Right atrium auricular region (tissue), 2 donors: ENCODE results near the gene OXNAD1. TPM values are rescaled to one million over a fixed set of nuclear protein-coding genes. Genes with fewer than 3 reads are reported as not detected.

Source experiments
- DNase-seq: peaks from one replicate; pipeline ENCODE4 v3.0.0-alpha.2; 2019; ENCODE audit warnings: low spot score
- H3K27ac ChIP-seq, 2 donors: fragments of 200-600 bp; sonication (generic); 1 replicate in 1 of 2; 2 replicates in 1 of 2; pipeline ENCODE4 v1.5.1; 2016 to 2019
- H3K27me3 ChIP-seq, 2 donors: fragments of 200-600 bp; sonication (generic); one replicate each; pipeline versions ENCODE4 v1.5.1 to v1.6.0; 2017 to 2019
- H3K36me3 ChIP-seq: fragments of 200-600 bp; sonication (generic); one replicate; pipeline ENCODE4 v1.5.1; 2016
- H3K4me1 ChIP-seq, 2 donors: fragments of 200-600 bp; sonication (generic); one replicate each; pipeline versions ENCODE4 v1.5.1 to v1.6.0; 2017 to 2019
- H3K4me3 ChIP-seq, 2 donors: fragments of 200-600 bp; sonication (generic); 1 replicate in 1 of 2; 2 replicates in 1 of 2; pipeline ENCODE4 v1.5.1; 2017 to 2019; ENCODE audit warnings: mild to moderate bottlenecking in 1 of 2, moderate library complexity in 1 of 2
- H3K9me3 ChIP-seq, 2 donors: fragments of 200-600 bp; sonication (generic); one replicate each; pipeline ENCODE4 v1.5.1; 2019
- total RNA-seq, 2 donors: library from RNA; depleted of rRNA; stranded (reverse); fragments of >200 nt; gene quantifications; one replicate each; pipeline ENCODE4 v1.1.0, GENCODE V29; 2016
- TF ChIP-seq, protein P1 (sequence below), 2 donors: fragments of 200-600 bp; sonication (generic); IDR thresholded peaks; one replicate each; pipeline ENCODE4 v1.5.1; 2019; ENCODE audit warnings: antibody characterized with exemption in 2 of 2

Gene OXNAD1
- total RNA-seq, 2 donors from 2014 or later: 9.8 to 15.7 TPM

- TF ChIP-seq, protein P1, sequence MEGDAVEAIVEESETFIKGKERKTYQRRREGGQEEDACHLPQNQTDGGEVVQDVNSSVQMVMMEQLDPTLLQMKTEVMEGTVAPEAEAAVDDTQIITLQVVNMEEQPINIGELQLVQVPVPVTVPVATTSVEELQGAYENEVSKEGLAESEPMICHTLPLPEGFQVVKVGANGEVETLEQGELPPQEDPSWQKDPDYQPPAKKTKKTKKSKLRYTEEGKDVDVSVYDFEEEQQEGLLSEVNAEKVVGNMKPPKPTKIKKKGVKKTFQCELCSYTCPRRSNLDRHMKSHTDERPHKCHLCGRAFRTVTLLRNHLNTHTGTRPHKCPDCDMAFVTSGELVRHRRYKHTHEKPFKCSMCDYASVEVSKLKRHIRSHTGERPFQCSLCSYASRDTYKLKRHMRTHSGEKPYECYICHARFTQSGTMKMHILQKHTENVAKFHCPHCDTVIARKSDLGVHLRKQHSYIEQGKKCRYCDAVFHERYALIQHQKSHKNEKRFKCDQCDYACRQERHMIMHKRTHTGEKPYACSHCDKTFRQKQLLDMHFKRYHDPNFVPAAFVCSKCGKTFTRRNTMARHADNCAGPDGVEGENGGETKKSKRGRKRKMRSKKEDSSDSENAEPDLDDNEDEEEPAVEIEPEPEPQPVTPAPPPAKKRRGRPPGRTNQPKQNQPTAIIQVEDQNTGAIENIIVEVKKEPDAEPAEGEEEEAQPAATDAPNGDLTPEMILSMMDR (IDR thresholded peaks at IDR 0.05): no peak
- H3K36me3 ChIP-seq: peaks cover 36% of the 10 kb centered on the region
- no peaks in the 10 kb centered on the region for H3K9me3 ChIP-seq
- H3K27me3 ChIP-seq: no peaks in the 10 kb centered on the region
- H3K27ac ChIP-seq: no peak overlapping the region
- no peak overlapping the region for H3K4me3 ChIP-seq
- H3K4me1 ChIP-seq: peaks cover 0 to 14% of the 10 kb centered on the region in 2 donors
- no peak for DNase-seq
These were observed 50.6 kb downstream of the OXNAD1 start for GRCh38 chr3:16315623-16316022.

DNA sequence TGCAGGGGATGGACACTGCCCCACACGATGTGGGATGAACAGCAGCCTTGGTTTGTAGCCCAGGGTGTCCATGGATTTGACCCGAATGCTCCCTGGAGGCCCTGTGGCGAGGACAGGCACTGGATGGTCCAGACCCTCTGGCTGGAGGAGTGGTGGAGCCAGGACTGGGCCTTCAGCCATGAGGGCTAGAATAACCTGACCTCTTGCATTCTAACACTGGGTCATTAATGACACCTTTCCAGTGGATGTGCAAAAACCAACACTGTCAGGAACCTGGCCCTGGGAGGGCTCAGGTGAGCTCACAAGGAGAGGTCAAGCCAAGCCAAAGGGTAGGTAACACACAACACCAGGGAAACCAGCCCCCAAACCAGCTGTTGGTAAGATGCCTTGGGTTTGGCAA is 51.4 kb downstream of the OXNAD1 start:
- peaks cover 38% of the 10 kb centered on the region for H3K36me3 ChIP-seq
- H3K4me1 ChIP-seq: peaks cover 0 to 13% of the 10 kb centered on the region in 2 donors
- H3K27ac ChIP-seq: no peak overlapping the region
- no peak for DNase-seq
- H3K27me3 ChIP-seq: no peaks in the 10 kb centered on the region
- no peaks in the 10 kb centered on the region for H3K9me3 ChIP-seq
- TF ChIP-seq, protein P1 (IDR thresholded peaks at IDR 0.05): no peak
- H3K4me3 ChIP-seq: no peak overlapping the region

DNA sequence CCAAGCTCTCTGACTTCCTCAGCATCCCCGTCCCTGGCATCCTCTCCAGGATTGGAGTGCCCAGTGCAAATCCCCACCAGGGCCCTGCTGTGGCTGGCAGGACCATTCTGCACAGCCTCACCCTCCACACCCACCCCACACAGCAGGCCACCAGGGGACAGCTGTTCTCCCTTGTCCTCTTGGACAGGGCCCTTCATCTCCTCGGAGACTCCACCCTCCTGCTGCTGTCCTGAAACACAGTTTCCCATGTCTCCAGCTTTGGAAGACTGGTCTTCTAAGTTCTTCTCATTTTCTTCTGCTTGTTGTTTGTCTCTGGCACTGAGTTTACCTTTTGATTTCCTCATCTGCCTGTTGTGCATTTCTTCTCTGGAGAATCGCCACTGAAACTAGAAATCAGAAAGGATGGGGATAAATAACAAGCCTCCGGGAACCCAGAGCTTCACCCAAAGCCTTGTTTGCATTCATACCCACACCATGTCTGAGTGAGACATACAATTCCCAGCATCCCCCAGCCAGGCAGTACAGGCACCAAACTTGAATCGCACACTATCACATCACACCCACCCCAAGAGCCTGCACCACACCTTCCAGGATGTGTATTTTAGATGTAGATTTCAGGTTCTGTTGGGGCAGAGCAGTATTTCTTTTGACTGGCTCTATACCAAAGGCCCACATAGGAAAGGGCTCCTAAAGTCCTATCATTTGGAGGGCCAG is 52.0 kb downstream of the OXNAD1 start:
- H3K4me1 ChIP-seq: peaks cover 0 to 7% of the 10 kb centered on the region in 2 donors
- TF ChIP-seq, protein P1 (IDR thresholded peaks at IDR 0.05): no peak
- no peak overlapping the region for H3K27ac ChIP-seq
- no peaks in the 10 kb centered on the region for H3K27me3 ChIP-seq
- peaks cover 44% of the 10 kb centered on the region for H3K36me3 ChIP-seq
- no peak for DNase-seq
- no peaks in the 10 kb centered on the region for H3K9me3 ChIP-seq
- H3K4me3 ChIP-seq: no peak overlapping the region

GRCh38 chr3:16317561-16317945 is 52.5 kb downstream of the OXNAD1 start:
- TF ChIP-seq, protein P1 (IDR thresholded peaks at IDR 0.05): no peak
- peaks cover 0 to 2% of the 10 kb centered on the region in 2 donors for H3K4me1 ChIP-seq
- no peak overlapping the region for H3K27ac ChIP-seq
- H3K27me3 ChIP-seq: no peaks in the 10 kb centered on the region
- DNase-seq: no peak
- H3K9me3 ChIP-seq: no peaks in the 10 kb centered on the region
- no peak overlapping the region for H3K4me3 ChIP-seq
- peaks cover 50% of the 10 kb centered on the region for H3K36me3 ChIP-seq

DNA sequence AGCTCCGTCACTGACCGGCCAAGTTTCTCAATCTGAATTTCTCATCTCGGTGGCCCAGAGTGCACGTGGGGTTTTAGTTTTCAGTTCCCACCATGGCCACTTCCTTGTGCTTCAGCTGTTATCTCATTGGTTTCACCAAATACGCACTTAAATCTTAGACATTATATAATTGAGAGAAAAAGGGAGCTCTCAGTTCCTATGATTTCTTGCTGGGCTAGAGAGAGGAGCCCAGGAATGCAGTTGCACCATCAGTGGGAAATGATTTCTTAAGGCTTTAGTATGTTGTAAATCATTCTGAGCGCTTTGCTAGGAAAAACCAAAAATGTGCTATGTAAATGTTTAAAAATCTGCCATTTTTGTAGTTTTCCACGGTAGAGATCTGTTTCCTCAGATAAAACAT is 53.2 kb downstream of the OXNAD1 start:
- Histone ChIP-seq H3K36me3 (peaks cover 56% of the 10 kb centered on the region), H3K27ac (no peak overlapping the region), H3K4me3 (no peak overlapping the region), H3K27me3 (no peaks in the 10 kb centered on the region), H3K9me3 (no peaks in the 10 kb centered on the region), H3K4me1 (no peaks in the 10 kb centered on the region)
- no peak for DNase-seq
- TF ChIP-seq, protein P1 (IDR thresholded peaks at IDR 0.05): no peak

DNA sequence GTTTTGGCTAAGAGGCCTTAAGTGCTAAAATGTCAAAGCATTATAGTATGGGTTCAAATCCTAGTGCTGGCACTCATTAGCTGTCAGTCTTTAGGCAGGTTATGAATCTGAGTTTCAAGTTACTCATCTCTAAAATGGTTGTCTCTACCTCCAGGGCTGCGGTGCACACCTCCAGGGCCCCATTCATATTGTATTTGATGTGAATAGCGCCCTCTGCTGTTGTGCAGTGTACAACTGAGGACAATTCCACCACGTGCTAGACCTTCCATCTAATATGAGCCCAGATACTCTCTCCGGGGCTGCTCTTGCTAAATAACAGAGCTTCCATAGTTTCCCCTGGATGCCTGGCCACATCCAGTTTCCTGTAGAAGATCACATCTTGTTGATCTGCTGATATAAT is 54.3 kb downstream of the OXNAD1 start:
- Histone ChIP-seq H3K27ac (no peak overlapping the region), H3K4me3 (no peak overlapping the region), H3K27me3 (no peaks in the 10 kb centered on the region), H3K4me1 (no peaks in the 10 kb centered on the region), H3K36me3 (peaks cover 65% of the 10 kb centered on the region), H3K9me3 (no peaks in the 10 kb centered on the region)
- no peak for DNase-seq
- TF ChIP-seq, protein P1 (IDR thresholded peaks at IDR 0.05): peak in 1 of 2 donors; percentile 39
